DOHH2 (cell line): ENCODE results near the gene CAMSAP2.
A peak's percentile ranks its signal among the peaks of the same experiment; 100 is the strongest.

Experiments used
- H3F3A ChIP-seq: fragments of 200-600 bp; sonication (generic), shearing (Covaris generic); 2 replicates; pipeline ENCODE4 v1.6.0; 2016; ENCODE audit warnings: antibody characterized with exemption, mild to moderate bottlenecking; ENCODE audit not compliant: control insufficient read depth, insufficient read depth
- H3K27ac ChIP-seq: fragments of 200-600 bp; sonication (generic); 2 replicates; pipeline ENCODE4 v1.5.1; 2014; ENCODE audit warnings: low read depth, mild to moderate bottlenecking, low read length, moderate library complexity
- H3K27me3 ChIP-seq: fragments of 200-600 bp; sonication (generic); 2 replicates; pipeline ENCODE4 v1.6.1; 2014; ENCODE audit warnings: mild to moderate bottlenecking, low read length, mixed read lengths; ENCODE audit not compliant: control insufficient read depth
- H3K36me3 ChIP-seq: fragments of 200-600 bp; sonication (generic); 2 replicates; pipeline ENCODE4 v1.6.1; 2014; ENCODE audit warnings: mild to moderate bottlenecking, low read length, moderate library complexity, mixed read lengths; ENCODE audit not compliant: control insufficient read depth
- H3K4me1 ChIP-seq: fragments of 200-600 bp; sonication (generic); 2 replicates; pipeline ENCODE4 v1.6.1; 2014; ENCODE audit warnings: mild to moderate bottlenecking, low read length, mixed read lengths; ENCODE audit not compliant: control insufficient read depth
- H3K4me2 ChIP-seq: fragments of 200-600 bp; sonication (generic); 2 replicates; pipeline ENCODE4 v1.6.0; 2014; ENCODE audit warnings: mild to moderate bottlenecking, low read length, moderate library complexity
- H3K4me3 ChIP-seq: fragments of 200-600 bp; sonication (generic); 2 replicates; pipeline ENCODE4 v1.5.1; 2014; ENCODE audit warnings: mild to moderate bottlenecking, low read length, mixed read lengths
- H3K79me2 ChIP-seq: fragments of 200-600 bp; sonication (generic); 2 replicates; pipeline ENCODE4 v1.6.1; 2014; ENCODE audit warnings: mild to moderate bottlenecking, low read length, mixed read lengths; ENCODE audit not compliant: control insufficient read depth
- H3K9me2 ChIP-seq: fragments of 200-600 bp; sonication (generic); replicated peaks from 2 replicates; pipeline ENCODE4 v1.6.1; 2014; ENCODE audit warnings: mild to moderate bottlenecking, low read length, mixed read lengths; ENCODE audit not compliant: control insufficient read depth
- H3K9me3 ChIP-seq: fragments of 200-600 bp; sonication (generic); 2 replicates; pipeline ENCODE4 v1.6.1; 2014; ENCODE audit warnings: antibody characterized with exemption, low read length, mixed read lengths; ENCODE audit not compliant: control insufficient read depth, insufficient read depth
- H4K20me1 ChIP-seq: fragments of 200-600 bp; sonication (generic); 2 replicates; pipeline ENCODE4 v1.6.0; 2014; ENCODE audit warnings: low read depth, mild to moderate bottlenecking, antibody characterized with exemption, low read length, moderate library complexity; ENCODE audit not compliant: control insufficient read depth, insufficient read depth
- CTCF ChIP-seq: fragments of 200-600 bp; sonication (generic); IDR thresholded peaks from one replicate; pipeline ENCODE4 v1.5.1; 2014; ENCODE audit warnings: antibody characterized with exemption, mild to moderate bottlenecking, low read depth, low read length; ENCODE audit not compliant: poor library complexity, severe bottlenecking
- EZH2phosphoT487 ChIP-seq: fragments of 200-600 bp; sonication (generic); IDR thresholded peaks from 2 replicates; pipeline ENCODE4 v1.6.1; 2017; ENCODE audit warnings: borderline replicate concordance, mild to moderate bottlenecking, antibody characterized with exemption, low read length, moderate library complexity, mixed read lengths

CAMSAP2 gene

GRCh38 chr1:200737647-200738291 is 924 bp upstream of the CAMSAP2 start:
- H3K9me2 ChIP-seq: no peaks in the 10 kb centered on the region
- H3K9me3 ChIP-seq: no peaks in the 10 kb centered on the region
- H3K4me3 ChIP-seq: peak overlapping the region; percentile 81
- peaks cover 4% of the 10 kb centered on the region; the same call in 1 of the 2 replicates for H4K20me1 ChIP-seq
- TF ChIP-seq EZH2phosphoT487 (no peak), CTCF (no peak)
- peaks cover 18% of the 10 kb centered on the region for H3F3A ChIP-seq
- peaks cover 38% of the 10 kb centered on the region for H3K79me2 ChIP-seq
- peak overlapping the region; percentile 85 for H3K4me2 ChIP-seq
- H3K4me1 ChIP-seq: peaks cover 32% of the 10 kb centered on the region
- H3K27ac ChIP-seq: no peak overlapping the region
- H3K27me3 ChIP-seq: no peaks in the 10 kb centered on the region; the same call in 1 of the 2 replicates
- H3K36me3 ChIP-seq: peaks cover 7% of the 10 kb centered on the region; the same call in 1 of the 2 replicates

- Histone ChIP-seq H3K27ac (peak overlapping the region; percentile 60), H4K20me1 (peaks cover 4% of the 10 kb centered on the region; the same call in 1 of the 2 replicates)
- TF ChIP-seq EZH2phosphoT487: no peak
- TF ChIP-seq CTCF: no peak
These were observed 407 bp downstream of the CAMSAP2 start for GRCh38 chr1:200738949-200739651.

GRCh38 chr1:200739702-200740570 is 1.2 kb downstream of the CAMSAP2 start:
- H3K4me1 ChIP-seq: peaks cover 39% of the 10 kb centered on the region
- H3K27me3 ChIP-seq: no peaks in the 10 kb centered on the region; the same call in 1 of the 2 replicates
- peaks cover 4% of the 10 kb centered on the region; the same call in 1 of the 2 replicates for H4K20me1 ChIP-seq
- TF ChIP-seq CTCF (no peak), EZH2phosphoT487 (no peak)
- peak overlapping the region; percentile 74 for H3K4me2 ChIP-seq
- H3K9me2 ChIP-seq: no peaks in the 10 kb centered on the region
- peaks cover 18% of the 10 kb centered on the region for H3F3A ChIP-seq
- peak overlapping the region; percentile 60 for H3K27ac ChIP-seq
- peak overlapping the region; percentile 81 for H3K4me3 ChIP-seq
- peaks cover 57% of the 10 kb centered on the region for H3K79me2 ChIP-seq
- H3K9me3 ChIP-seq: no peaks in the 10 kb centered on the region
- H3K36me3 ChIP-seq: peaks cover 13% of the 10 kb centered on the region; the same call in 1 of the 2 replicates

More at GRCh38 chr1:200738949-200739651, 407 bp downstream of the CAMSAP2 start:
- Histone ChIP-seq H3K4me2 (peak overlapping the region; percentile 74), H3K4me1 (peaks cover 39% of the 10 kb centered on the region), H3K79me2 (peaks cover 49% of the 10 kb centered on the region), H3K27me3 (no peaks in the 10 kb centered on the region; the same call in 1 of the 2 replicates), H3K9me2 (no peaks in the 10 kb centered on the region), H3K9me3 (no peaks in the 10 kb centered on the region), H3K4me3 (peak overlapping the region; percentile 81), H3K36me3 (peaks cover 13% of the 10 kb centered on the region; the same call in 1 of the 2 replicates), H3F3A (peaks cover 18% of the 10 kb centered on the region)
